Activated CD4-positive, alpha-beta T cell treated with anti-CD3 and anti-CD28 coated beads, Interleukin-2, amount 50 U/mL, for 16 hours (primary cell): ENCODE results near the gene NUDT14.

Experiments used
- DNase-seq: peaks from one replicate; pipeline ENCODE4 v3.0.0-alpha.2; 2020

NUDT14 gene

GRCh38 chr14:105144026-105144665 lies 37.0 kb downstream of the NUDT14 start:
- DNase-seq = no peak

DNA sequence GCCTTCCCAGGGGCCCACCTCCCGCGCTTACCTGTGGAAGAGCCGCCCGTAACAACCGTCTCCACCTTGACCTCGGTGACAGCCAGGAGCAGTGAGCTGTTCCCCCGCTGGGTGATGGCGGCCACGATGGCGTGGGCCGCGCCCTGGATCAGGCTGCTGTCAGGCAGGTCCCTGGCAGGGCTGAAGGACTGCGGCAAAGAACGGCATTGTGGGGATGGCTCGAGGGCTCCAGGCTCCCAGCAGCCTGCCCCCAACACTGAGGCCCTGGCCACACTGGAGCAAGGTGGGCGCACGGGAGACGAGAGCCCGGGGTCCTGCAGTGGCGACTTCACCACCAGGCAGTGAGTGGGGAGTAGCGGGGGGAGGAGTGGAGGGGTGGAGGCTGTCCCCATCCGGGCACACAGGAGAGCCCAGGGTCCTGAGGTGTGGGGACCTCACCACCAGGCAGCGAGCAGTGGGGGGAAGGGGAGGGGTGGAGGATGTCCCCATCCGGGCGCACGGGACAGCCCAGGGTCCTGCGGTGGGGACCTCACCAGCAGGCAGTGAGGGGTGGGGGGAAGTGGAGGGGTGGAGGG lies 37.6 kb downstream of the NUDT14 start:
- DNase-seq = no peak

GRCh38 chr14:105142651-105143450 lies 38.3 kb downstream of the NUDT14 start:
- no peak for DNase-seq

DNA sequence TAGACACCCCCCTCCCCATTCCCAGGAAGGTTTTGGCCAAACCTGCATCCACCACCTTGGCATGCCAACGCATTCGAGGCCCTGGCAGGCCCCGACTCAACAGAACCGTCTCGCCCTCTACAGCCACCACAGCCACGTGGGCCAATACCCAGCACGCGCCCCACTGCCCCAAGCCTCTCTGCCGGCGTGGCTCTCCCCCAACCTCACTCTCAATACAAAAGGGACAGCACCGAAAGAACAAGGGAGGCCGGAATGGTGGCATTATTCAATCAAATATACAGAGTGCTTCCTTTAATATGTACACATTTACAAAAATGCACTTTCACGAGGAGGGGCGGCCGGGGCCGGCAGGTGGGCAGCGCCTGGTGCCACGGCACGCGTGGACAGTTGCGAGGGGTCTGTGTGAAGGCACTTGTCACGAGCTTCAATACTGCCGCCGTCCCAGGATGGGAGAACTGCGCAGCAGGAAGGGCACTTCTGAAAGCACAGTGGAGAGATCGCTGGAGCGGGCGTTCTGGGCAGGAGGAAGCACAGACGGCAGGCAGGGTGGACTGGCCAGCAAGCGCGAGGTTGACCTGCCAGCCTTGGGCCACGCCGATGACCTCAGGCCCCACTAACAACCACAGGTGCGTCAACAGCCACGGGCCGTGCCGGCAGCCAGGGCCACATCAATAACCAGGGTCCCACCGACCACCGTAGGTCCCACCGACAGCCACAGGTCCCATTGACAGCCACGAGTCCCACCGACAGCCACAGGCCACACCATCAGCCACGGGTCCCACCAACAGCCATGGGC lies 39.4 kb downstream of the NUDT14 start:
- DNase-seq = no peak

DNA sequence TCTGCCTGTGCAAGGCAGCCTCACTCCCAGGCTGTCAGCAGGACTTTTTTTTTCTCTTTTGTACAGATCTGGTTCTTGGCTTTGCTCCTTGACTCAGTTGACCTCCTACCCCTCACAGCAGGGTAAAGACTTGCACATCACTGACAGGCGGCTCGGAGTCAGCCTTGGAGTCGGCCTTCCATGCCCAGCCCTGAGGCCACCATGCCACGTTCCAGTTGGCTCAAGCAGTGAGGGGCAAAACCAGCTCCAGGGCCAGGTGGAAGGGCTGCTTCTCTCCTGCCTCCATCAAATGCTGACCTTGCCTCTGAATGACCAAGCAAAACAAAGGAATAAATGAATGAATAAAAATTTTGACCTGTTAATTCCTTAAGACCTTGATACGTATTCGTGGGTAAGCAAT lies 40.1 kb downstream of the NUDT14 start:
- no peak for DNase-seq

DNA sequence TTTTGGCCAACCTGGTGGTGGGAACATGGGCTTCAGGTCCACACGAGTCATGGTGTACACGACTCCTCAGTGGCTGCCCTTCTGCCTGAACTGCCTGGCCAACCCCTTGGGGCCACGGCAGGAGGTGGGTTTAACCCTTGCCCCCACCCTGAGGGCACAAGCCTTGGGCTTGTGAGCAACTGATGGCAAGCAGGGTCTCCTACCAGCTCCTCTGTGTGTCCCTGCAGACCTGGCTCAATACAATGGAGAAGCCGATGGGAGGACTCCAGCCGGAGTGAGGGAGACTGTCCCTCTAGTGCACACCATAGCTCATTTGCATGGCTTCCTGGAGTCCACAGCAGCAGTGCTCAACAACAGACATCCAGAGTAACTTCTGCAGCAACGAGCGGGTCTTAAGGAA lies 40.5 kb downstream of the NUDT14 start:
- no peak for DNase-seq

DNA sequence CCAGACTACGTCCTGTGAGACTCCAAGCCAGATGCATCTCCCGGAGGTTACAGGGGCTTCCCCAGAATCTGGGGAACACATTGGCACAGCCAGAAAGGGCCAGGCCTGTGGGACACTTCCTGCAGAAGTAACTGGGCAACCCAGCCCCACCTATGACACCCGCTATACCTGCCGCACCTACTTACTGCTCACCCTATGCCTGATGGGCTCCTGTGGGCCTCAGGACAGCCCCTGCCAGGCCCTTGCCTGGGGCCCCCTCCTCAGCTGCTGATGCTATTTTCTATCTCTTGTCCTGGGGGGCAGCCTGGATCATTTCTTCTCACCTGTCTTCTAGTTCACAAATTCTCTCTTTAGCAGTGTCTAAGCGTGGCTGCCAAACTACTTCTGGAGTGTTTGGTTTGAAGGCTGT lies 41.3 kb downstream of the NUDT14 start:
- DNase-seq = no peak

DNA sequence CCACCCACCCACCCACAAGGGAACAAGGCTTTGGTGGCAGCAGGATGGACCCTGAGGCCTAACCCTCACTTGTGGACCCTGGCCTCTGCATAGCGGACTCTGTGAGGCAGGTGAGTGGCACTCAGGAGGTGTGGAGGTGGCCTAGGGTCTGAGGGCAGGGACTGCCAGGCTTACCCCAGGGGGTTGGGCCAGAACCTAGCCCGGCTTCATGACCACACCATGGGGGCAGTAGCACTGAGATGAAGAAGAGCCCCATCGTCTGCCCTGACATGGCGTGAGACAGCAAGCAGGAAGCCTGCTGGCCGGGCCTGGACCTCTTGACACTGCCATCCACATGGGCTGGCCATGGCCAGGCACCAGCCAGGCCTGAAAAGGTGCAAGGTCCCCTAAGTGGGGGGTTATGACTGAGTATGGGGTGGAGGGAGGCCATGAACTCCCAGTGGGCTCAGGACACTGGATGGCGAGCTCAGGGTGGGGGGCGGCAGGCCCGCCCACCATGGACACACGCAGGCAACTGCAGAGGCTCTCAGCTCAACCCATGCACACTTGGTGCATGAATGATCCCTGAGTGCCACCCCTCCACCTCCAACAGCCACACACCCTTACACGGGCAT lies 41.8 kb downstream of the NUDT14 start:
- no peak for DNase-seq

DNA sequence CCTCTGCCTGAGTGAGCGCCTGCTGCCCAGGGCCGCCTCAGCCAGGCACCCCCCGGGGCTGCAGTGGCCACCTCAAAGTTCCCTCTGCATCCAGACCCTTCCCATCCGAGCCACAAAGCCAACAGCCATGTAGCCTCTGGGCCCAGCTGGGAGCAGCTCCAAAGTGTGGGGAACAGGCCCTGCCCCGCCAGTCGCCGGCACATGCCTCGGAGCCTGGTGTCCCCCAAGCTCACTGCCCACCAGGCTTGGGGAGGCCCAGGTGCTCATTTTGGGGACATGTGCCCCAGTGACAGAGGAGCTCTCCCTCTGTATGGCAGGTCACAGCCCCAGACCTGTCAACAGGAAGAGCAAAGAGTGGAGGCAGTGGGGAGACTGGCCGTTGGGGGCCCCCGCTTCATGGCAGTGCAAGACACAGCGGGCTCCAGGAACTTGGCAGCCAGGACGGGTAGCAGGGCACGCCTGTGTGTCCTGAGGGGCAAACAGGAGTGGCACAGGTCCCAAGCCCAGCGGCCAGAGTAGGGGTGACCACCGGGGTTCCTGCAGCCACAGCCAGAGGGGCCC lies 42.5 kb downstream of the NUDT14 start:
- DNase-seq = no peak

GRCh38 chr14:105138021-105138541 lies 43.0 kb downstream of the NUDT14 start:
- DNase-seq = no peak

GRCh38 chr14:105137481-105138020 lies 43.6 kb downstream of the NUDT14 start:
- DNase-seq = no peak

GRCh38 chr14:105136401-105137322 lies 44.5 kb downstream of the NUDT14 start:
- DNase-seq = no peak

DNA sequence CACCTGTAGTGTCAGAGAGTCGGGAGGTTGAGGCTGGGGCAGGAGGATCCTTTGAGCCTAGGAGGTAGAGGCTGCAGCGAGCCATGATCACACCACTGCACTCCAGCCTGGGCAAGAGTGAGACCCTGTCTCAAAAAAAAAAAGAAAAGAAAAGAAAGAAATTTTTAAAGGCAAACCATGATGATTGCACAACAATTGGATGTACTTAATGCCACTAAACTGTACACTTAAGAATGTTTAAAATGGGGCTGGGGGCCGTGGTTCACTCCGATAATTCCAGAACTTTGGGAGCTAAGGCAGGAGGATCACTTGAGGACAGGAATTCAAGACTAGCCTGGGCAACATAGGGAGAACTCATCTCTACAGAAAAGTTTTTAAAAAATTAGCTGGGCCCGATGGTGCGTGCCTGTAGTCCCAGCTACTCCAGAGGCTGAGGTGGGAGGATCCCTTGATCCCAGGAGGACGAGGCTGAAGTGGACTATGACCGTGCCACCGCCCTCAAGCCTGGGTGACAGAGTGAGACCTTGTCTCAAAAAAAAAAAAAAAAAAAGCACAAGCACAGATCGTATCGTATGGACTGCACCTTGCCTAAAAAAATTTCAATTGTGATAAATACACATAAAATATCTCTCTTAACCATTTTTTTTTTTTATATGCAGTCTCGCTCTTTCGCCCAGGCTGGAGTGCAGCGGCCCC lies 45.3 kb downstream of the NUDT14 start:
- DNase-seq = no peak

DNA sequence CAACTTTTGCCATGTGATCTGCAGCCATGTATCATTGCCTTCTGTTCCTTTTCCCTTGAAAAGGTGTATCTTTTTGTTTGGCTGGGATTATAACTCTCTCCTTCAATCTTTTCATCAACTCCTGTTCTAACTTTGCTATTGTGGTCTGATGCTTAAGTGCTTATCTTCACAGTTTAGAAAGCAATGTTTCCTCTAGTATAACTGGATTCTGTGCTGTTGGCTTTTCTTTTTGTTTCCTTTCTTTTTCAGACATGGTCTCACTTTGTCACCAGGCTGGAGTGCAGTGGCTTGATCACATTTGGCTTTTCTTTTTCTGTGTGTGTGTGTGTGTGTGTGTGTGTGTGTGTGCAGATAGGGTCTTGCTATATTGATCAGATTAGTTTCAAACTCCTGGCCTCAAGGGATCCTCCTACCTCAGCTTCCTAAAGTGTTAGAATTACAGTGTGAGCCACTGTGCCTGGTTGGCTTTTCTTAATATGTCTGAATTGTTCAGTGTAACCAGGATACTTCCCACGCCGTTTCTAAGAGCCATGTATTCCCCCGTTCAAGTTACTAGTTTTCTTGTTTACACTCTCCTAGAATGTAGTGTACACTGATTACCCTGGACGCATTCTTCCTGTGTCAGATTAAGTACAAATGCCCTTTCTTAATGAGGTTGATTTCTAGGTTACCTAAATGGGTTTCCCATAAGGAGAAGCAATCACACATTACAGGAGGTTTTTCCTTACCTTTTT lies 48.0 kb downstream of the NUDT14 start:
- no peak for DNase-seq

DNA sequence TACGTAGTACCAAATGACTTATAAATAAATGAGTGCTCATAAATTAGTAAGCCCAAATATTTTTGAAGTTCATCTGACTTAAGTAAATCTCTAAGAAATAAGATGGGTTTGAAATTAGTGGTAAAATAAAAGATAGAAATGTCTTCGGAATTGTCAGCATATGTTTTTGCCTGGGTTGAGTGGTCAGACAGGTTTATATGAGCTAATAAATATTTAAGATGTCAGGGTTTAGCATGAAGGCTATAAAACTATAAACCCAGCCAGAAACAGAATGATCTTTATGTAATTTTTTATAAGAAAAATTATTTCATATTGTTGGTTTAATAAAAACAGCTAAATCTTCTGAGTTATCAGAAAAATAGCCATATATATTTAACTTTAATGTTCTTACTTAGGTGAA lies 49.9 kb downstream of the NUDT14 start:
- DNase-seq = no peak

DNA sequence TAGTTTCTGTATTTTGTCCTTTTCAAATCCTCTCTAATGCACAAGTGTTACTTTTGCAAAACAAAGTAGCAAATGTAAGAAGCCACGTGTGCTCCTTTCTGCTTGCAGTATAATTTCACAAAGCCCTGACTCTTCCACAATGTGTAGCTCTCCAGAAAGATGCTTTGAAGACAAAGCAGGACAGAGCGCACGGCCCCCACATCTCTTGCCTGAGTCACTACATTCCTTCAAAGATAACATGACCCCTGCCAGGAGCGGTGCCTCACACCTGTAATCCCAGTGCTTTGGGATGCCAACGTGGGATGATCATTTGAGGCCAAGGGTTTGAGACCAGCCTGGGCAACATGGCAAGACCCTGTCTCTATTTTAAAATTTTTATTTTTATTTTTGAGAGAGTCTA lies 53.1 kb downstream of the NUDT14 start:
- no peak for DNase-seq

GRCh38 chr14:105126981-105127329 lies 54.2 kb downstream of the NUDT14 start:
- DNase-seq = no peak

DNA sequence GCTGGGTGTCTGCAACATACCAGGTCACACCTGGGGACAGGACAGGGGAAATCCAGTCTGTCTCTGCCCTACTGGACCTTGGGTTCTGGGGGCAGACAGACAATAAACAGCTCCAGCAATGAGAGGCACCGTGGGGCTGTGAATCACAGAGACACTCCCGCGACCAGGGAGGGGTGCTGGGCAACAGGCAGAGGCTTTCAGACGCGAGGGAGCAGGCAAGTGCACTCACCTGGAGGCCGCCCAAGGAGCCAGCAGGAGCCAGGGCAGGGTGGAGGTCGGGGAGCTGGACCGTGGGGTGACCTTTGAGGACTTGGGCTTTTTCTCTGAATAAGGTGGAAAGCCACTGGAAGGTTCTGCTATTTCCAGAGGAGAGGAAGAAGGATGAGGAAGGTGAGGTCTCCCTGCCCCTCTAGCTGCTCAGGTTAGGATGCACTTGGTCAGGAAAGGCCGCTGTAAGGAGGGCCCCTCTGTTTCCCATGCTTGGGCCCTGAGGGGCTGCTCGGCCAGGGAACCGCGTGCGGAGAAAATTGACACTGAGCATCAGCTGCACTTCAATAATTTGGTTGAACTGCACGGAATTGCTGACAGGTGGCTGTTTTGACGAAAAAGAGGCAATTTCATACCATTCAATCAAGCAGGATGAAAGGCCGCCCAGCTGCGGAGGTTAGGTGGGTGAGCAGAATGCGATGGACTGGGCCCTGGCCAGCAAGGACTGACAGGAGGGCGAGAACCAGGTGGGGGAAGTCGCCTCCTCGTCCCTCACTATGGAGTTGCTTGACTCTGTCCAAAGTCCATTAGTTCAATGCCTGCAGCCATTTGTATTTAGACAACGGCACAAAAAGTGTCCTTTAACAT lies 54.8 kb downstream of the NUDT14 start:
- DNase-seq = no peak

DNA sequence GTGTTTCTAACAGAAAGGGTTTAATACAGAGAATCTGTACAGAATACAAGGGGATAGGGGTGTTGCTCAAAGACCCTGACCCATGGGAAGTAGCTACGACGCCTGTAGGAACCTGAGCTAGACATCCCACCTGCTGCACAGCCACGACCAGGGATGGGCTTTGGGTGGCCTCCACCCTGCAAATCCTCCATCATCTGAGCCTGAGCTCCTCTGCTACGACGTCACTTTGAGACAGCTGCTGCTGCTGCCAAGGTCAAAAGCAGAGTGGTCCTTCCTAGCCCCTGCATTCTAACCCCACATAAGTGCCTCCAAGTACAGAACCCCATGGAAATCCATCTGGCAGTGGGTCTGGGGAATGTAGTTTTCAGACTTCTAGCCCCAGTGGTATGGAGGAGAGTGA lies 56.3 kb downstream of the NUDT14 start:
- no peak for DNase-seq
